ENCODE measurements around the gene LIAS.
"Not testable (repeated sequence)": the region's sequence is repeated elsewhere in the genome, so short reads cannot be mapped to it uniquely, and the experiment has no call there.

Gene LIAS

DNA sequence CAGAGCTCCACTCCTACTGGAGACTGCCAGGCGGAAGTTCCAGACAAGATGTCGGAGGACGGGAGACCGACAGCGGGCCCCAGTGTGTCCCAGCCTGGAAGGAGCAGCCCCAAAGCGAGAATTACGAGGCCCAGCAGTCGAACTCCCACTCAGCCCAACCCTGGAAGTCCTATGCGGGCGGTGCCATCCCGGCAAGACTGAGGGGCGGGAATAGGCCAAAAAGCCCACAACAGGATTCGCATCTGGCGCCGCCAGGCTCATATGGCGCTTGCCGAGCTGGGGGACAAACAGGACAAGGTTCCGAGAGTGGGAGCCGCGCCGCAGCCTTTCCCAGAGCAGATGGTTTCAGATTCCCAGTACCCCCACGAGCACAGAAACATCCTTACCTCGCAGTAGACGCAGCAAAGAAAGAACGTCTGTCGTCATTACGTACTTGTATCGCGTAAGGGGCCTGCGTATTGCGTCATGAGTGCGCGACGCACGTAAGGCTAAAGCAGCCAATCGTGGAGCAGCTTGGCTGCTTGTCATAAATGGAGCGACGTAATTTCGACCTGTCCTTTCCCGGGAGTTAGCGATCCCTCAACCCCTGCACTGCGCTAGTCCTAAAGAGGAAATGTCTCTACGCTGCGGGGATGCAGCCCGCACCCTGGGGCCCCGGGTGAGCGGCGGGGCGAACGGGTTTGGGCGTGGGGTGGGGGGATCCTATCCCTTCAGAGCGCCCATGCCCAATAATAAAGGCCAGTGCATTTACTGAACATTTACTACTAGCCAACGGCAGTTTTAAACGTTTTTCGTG, at the start of gene LIAS, which contains the start of gene RPL9:
TSS of gene LIAS (plus strand) at position 552 of the 796 bp plus-strand sequence. CDS start at position 614, 62 bp downstream.
TSS of gene RPL9 (minus strand) at position 418 of the 796 bp plus-strand sequence. CDS start 483 bp downstream, outside the sequence.
- H3K4me1 Mint-ChIP-seq (ENCODE audit: low read depth): peaks cover 60% of the 10 kb centered on the region
- H3K27ac Mint-ChIP-seq: peak within 1 kb of the TSS; percentile 99
- peaks cover 81% of the 10 kb centered on the region for H3K36me3 Mint-ChIP-seq (ENCODE audit: low read depth)
- H3K27me3 Mint-ChIP-seq: no peaks in the 10 kb centered on the region
- no peaks in the 10 kb centered on the region for H3K9me3 Mint-ChIP-seq
- peak within 1 kb of the TSS; percentile 98 for H3K4me3 Mint-ChIP-seq

- Mint-ChIP-seq H3K9me3 (no peaks in the 10 kb centered on the region), H3K36me3 (ENCODE audit: low read depth) (no peaks in the 10 kb centered on the region), H3K4me3 (no peak overlapping the region), H3K27ac (no peak overlapping the region), H3K27me3 (no peaks in the 10 kb centered on the region), H3K4me1 (ENCODE audit: low read depth) (no peaks in the 10 kb centered on the region)
Observed at GRCh38 chr4:39410415-39410814, 48.4 kb upstream of the LIAS start.

DNA sequence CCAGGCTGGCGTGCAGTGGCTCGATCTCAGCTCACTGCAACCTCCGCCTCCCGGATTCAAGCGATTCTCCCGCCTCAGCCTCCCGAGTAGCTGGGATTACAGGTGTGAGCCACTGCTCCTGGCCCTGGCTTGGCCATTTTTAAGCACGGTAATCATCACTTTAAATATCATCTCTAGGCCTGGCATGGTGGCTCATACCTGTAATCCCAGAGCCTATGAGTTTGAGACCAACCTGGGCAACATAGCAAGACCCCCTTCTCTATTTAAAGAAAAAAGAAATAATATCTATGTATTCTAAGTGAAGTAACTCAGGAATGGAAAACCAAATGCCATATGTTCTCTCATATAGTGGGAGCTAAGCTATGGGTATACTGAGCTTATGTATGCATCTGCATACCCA, 47.3 kb upstream of the LIAS start:
- not testable (repeated sequence) for H3K9me3 Mint-ChIP-seq; H3K4me3 Mint-ChIP-seq; H3K27ac Mint-ChIP-seq; H3K36me3 Mint-ChIP-seq (ENCODE audit: low read depth); H3K27me3 Mint-ChIP-seq; H3K4me1 Mint-ChIP-seq (ENCODE audit: low read depth)

- H3K36me3 Mint-ChIP-seq (ENCODE audit: low read depth): no peaks in the 10 kb centered on the region
- no peaks in the 10 kb centered on the region for H3K27me3 Mint-ChIP-seq
- H3K4me1 Mint-ChIP-seq (ENCODE audit: low read depth): no peaks in the 10 kb centered on the region
- no peaks in the 10 kb centered on the region for H3K9me3 Mint-ChIP-seq
- no peak overlapping the region for H3K27ac Mint-ChIP-seq
- H3K4me3 Mint-ChIP-seq: no peak overlapping the region
Observed at GRCh38 chr4:39415678-39416283, 43.1 kb upstream of the LIAS start.

- Mint-ChIP-seq H3K36me3 (ENCODE audit: low read depth) (no peaks in the 10 kb centered on the region), H3K4me3 (no peak overlapping the region), H3K27ac (no peak overlapping the region), H3K4me1 (ENCODE audit: low read depth) (no peaks in the 10 kb centered on the region), H3K9me3 (no peaks in the 10 kb centered on the region), H3K27me3 (no peaks in the 10 kb centered on the region)
Observed at GRCh38 chr4:39422247-39422646, 36.6 kb upstream of the LIAS start.

DNA sequence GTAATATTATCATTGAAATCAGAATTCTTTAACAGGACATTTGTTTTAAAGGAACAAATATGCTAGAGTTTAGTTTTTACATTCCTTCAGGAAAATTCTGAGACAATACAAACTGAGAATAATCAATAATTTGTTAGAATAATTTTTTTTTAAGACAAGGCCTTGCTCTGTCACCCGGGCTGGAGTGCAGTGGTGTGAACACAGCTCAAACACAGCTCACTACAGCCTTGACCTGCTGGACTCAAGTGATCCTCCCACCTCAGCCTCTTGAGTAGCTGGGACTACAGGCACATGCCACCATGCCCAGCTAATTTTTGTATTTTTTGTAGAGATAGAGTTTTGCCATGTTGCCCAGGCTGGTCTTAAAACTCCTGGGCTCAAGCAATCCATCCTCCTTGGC, 33.6 kb upstream of the LIAS start:
- H3K4me1 Mint-ChIP-seq (ENCODE audit: low read depth); H3K36me3 Mint-ChIP-seq (ENCODE audit: low read depth); H3K27ac Mint-ChIP-seq; H3K4me3 Mint-ChIP-seq; H3K9me3 Mint-ChIP-seq; H3K27me3 Mint-ChIP-seq: not testable (repeated sequence)

GRCh38 chr4:39426728-39427127, 32.1 kb upstream of the LIAS start:
- no peaks in the 10 kb centered on the region for H3K9me3 Mint-ChIP-seq
- H3K4me1 Mint-ChIP-seq (ENCODE audit: low read depth): no peaks in the 10 kb centered on the region
- H3K27ac Mint-ChIP-seq: no peak overlapping the region
- no peaks in the 10 kb centered on the region for H3K27me3 Mint-ChIP-seq
- H3K36me3 Mint-ChIP-seq (ENCODE audit: low read depth): no peaks in the 10 kb centered on the region
- H3K4me3 Mint-ChIP-seq: no peak overlapping the region

- Mint-ChIP-seq H3K27me3 (no peaks in the 10 kb centered on the region), H3K4me1 (ENCODE audit: low read depth) (no peaks in the 10 kb centered on the region), H3K36me3 (ENCODE audit: low read depth) (no peaks in the 10 kb centered on the region), H3K4me3 (no peak overlapping the region), H3K27ac (no peak overlapping the region), H3K9me3 (no peaks in the 10 kb centered on the region)
Observed at GRCh38 chr4:39427520-39428114, 31.2 kb upstream of the LIAS start.

- Mint-ChIP-seq H3K27ac (no peak overlapping the region), H3K4me3 (no peak overlapping the region)
Observed at GRCh38 chr4:39429476-39430334, 29.2 kb upstream of the LIAS start.

DNA sequence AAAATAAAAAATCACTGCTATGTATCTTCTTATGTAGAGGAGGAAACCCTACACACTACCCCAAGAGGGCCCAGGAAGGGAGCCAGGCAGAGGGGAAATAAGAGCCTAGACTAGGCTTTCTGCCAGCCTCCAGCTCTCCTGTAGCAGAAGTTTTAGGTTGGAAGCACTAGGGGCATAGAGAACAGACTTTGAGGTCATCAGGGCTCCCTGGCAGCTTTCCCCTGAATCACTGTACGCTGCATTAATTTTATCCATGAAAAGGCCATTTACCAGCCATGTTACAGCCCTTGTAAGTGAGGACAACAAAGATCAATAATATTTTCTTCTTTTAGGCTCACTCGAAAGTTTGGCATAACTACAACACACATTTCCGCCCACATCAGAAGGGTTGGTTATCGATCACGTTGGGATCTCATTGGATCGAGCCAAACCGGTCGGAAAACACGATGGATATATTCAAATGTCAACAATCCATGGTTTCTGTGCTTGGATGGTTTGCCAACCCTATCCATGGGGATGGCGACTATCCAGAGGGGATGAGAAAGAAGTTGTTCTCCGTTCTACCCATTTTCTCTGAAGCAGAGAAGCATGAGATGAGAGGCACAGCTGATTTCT, 24.9 kb upstream of the LIAS start:
- no peak overlapping the region for H3K4me3 Mint-ChIP-seq
- H3K4me1 Mint-ChIP-seq (ENCODE audit: low read depth): no peaks in the 10 kb centered on the region
- no peak overlapping the region for H3K27ac Mint-ChIP-seq
- no peaks in the 10 kb centered on the region for H3K9me3 Mint-ChIP-seq
- no peaks in the 10 kb centered on the region for H3K36me3 Mint-ChIP-seq (ENCODE audit: low read depth)
- H3K27me3 Mint-ChIP-seq: no peaks in the 10 kb centered on the region

More at GRCh38 chr4:39429476-39430334, 29.2 kb upstream of the LIAS start:
- no peaks in the 10 kb centered on the region for H3K36me3 Mint-ChIP-seq (ENCODE audit: low read depth)
- no peaks in the 10 kb centered on the region for H3K4me1 Mint-ChIP-seq (ENCODE audit: low read depth)
- no peaks in the 10 kb centered on the region for H3K9me3 Mint-ChIP-seq
- no peaks in the 10 kb centered on the region for H3K27me3 Mint-ChIP-seq

GRCh38 chr4:39435659-39436563, 22.9 kb upstream of the LIAS start:
- H3K36me3 Mint-ChIP-seq (ENCODE audit: low read depth): no peaks in the 10 kb centered on the region
- H3K9me3 Mint-ChIP-seq: no peaks in the 10 kb centered on the region
- H3K27me3 Mint-ChIP-seq: peaks cover under 1% of the 10 kb centered on the region
- no peak overlapping the region for H3K4me3 Mint-ChIP-seq
- H3K4me1 Mint-ChIP-seq (ENCODE audit: low read depth): no peaks in the 10 kb centered on the region
- H3K27ac Mint-ChIP-seq: no peak overlapping the region

DNA sequence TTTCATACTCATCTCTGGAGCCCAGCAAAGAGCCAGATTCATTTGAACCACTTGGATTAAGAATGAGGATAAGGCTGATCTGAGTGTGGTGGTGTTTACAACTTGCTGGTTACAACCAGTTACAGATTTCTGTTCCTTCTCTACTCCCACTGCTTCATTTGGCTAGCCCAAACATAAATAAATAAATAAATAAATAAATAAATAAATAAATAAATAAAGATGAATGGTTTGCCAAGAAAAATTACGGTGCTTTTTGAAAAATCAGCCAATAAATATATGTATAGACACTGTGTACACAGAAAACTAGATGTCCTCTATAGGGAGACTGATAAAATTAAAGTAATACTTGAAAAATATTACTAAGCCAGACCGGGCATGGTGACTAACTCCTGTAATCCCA, 17.3 kb upstream of the LIAS start:
- no peaks in the 10 kb centered on the region for H3K36me3 Mint-ChIP-seq (ENCODE audit: low read depth)
- H3K27ac Mint-ChIP-seq: no peak overlapping the region
- H3K9me3 Mint-ChIP-seq: no peaks in the 10 kb centered on the region
- H3K4me1 Mint-ChIP-seq (ENCODE audit: low read depth): peaks cover 8% of the 10 kb centered on the region
- no peak overlapping the region for H3K4me3 Mint-ChIP-seq
- peaks cover 5% of the 10 kb centered on the region for H3K27me3 Mint-ChIP-seq

DNA sequence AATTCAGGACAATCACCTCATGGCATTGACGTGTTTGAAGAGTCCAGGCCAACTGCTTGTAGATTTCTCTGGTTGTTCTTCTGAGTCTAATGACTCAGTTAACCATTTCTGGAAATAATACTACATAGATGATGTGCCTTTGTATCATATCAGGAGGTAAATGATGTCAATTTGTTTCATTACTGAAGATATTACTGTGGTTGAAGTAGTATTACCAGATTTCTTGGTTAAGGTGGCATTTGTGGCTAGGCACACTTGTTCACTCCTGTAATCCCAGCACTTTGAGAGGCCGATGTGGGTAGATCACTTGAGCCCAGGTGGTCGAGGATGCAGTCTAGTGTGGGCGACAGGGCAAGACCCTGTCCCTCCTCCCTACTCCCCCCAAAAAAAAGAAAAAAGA, 15.9 kb upstream of the LIAS start:
- H3K27ac Mint-ChIP-seq: no peak overlapping the region
- peaks cover 17% of the 10 kb centered on the region for H3K4me1 Mint-ChIP-seq (ENCODE audit: low read depth)
- no peak overlapping the region for H3K4me3 Mint-ChIP-seq
- H3K27me3 Mint-ChIP-seq: peaks cover 5% of the 10 kb centered on the region
- H3K9me3 Mint-ChIP-seq: no peaks in the 10 kb centered on the region
- H3K36me3 Mint-ChIP-seq (ENCODE audit: low read depth): no peaks in the 10 kb centered on the region

DNA sequence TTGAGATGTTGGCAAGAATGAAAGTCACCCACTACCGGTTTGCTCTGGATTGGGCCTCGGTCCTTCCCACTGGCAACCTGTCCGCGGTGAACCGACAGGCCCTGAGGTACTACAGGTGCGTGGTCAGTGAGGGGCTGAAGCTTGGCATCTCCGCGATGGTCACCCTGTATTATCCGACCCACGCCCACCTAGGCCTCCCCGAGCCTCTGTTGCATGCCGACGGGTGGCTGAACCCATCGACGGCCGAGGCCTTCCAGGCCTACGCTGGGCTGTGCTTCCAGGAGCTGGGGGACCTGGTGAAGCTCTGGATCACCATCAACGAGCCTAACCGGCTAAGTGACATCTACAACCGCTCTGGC, 12.4 kb upstream of the LIAS start:
- peaks cover 17% of the 10 kb centered on the region for H3K4me1 Mint-ChIP-seq (ENCODE audit: low read depth)

More for the DNA sequence above, 12.4 kb upstream of the LIAS start:
- Mint-ChIP-seq H3K36me3 (ENCODE audit: low read depth) (peaks cover 19% of the 10 kb centered on the region), H3K27me3 (no peaks in the 10 kb centered on the region), H3K4me3 (no peak overlapping the region), H3K9me3 (no peaks in the 10 kb centered on the region), H3K27ac (no peak overlapping the region)
